GOT3 (cell line): ENCODE data around the gene MAN1A1.

Experiments used
- DNase-seq: peaks from one replicate; lab custom pipeline; 2025; ENCODE audit warnings: mixed read lengths; lab: John Stamatoyannopoulos, UW

The MAN1A1 gene

GRCh38 chr6:119325559-119326265, 23.8 kb downstream of the MAN1A1 start:
- no peak for DNase-seq

GRCh38 chr6:119324718-119325117, 24.8 kb downstream of the MAN1A1 start:
- no peak for DNase-seq

- no peak for DNase-seq
These were observed 25.6 kb downstream of the MAN1A1 start for GRCh38 chr6:119323931-119324330.

- no peak for DNase-seq
These were observed 26.1 kb downstream of the MAN1A1 start for GRCh38 chr6:119323478-119323877.

- no peak for DNase-seq
These were observed 26.7 kb downstream of the MAN1A1 start for GRCh38 chr6:119322715-119323350.

- DNase-seq, result no peak
These were observed 27.5 kb downstream of the MAN1A1 start for GRCh38 chr6:119322034-119322433.

- DNase-seq, result no peak
These were observed 29.9 kb downstream of the MAN1A1 start for GRCh38 chr6:119319694-119320093.

- no peak for DNase-seq
These were observed 30.8 kb downstream of the MAN1A1 start for GRCh38 chr6:119318730-119319129.

GRCh38 chr6:119318176-119318575, 31.4 kb downstream of the MAN1A1 start:
- no peak for DNase-seq

DNA sequence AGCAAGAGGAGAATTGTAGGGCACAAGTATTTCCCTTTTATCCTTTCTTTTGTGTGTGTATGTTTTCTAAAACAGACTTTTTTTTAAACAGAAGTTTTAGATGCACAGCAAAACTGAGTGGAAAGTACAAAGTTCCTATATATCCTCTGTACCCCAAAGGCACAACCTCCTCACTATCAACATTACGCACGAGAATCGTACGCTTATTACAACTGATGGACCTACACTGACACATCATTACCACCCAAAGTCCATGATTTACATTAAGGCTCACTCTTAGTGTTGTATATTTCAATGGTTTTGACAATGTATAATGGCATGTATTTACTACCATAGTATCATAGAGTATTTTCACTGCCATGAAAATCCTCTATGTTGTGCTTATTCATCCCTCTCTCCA, 32.6 kb downstream of the MAN1A1 start:
- no peak for DNase-seq

- DNase-seq, result no peak
These were observed 34.7 kb downstream of the MAN1A1 start for GRCh38 chr6:119314885-119315272.

GRCh38 chr6:119313937-119314884, 35.4 kb downstream of the MAN1A1 start:
- DNase-seq, result no peak

DNA sequence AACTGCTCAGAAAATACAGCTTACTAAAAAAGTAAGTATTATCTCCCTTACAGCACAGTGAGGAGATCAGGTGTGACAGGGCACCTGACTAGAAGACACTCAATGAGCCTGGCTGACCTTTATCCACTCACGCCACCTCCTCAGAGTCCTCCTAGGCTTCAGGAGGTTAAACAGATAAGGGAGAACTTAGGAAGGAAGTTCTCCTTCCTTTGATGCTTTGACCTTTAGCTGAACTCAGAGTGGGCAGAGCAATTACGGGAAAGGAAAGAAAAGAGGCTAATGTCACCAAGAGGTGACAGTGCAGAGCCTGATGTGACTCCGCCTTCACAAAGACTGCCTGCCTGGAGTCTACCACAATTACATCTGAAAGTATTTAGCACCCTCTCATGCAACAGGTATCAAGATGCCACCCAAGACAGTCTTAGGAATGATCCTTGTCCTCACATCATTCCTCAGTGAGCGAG, 36.7 kb downstream of the MAN1A1 start:
- no peak for DNase-seq

DNA sequence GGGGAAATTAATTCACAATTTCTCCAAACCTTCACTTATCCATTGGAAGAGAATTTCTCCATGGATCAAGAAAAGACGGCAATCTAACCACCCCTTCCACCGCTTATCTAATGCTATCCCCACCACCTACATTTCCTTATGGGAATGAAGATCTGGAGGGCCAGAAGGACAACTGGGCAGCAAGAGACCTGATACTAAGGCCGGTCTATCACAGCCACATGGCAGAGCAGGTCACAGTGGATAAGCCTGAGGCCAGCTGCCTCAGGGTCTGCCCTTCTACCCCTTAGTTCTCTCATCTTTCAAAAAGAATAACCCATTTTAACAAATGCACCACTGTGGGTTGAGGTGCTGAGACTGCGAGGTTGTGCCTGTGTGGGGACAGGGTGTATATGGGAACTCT, 37.1 kb downstream of the MAN1A1 start:
- no peak for DNase-seq

GRCh38 chr6:119311514-119312142, 37.9 kb downstream of the MAN1A1 start:
- DNase-seq, result no peak

- DNase-seq, result no peak
These were observed 39.0 kb downstream of the MAN1A1 start for GRCh38 chr6:119310486-119311036.

- no peak for DNase-seq
These were observed 40.4 kb downstream of the MAN1A1 start for GRCh38 chr6:119308991-119309657.

DNA sequence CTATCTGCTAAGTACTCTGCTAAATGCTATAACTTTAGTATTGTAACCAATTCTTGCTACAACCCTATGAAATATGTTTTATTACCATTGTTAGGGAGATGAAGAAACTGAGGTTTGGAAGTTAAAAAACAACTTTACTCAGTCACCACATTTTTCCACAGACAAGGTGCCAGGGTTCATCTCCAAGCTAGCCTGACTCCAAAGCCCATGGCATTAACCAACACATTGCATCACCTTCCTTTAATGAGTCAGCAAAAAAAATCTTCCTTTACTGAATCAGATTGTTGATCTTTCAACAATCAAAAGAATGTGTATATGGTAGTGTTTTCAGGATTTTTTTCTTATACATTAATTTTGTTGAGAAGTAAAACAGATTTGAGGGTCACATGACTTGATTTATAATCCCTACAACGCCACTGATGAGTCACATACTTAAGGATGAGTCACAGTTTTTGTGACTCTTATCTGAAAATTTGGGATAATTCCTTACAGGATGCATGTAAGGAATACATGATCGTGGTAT, 41.5 kb downstream of the MAN1A1 start:
- no peak for DNase-seq

- no peak for DNase-seq
These were observed 42.5 kb downstream of the MAN1A1 start for GRCh38 chr6:119307056-119307455.

DNA sequence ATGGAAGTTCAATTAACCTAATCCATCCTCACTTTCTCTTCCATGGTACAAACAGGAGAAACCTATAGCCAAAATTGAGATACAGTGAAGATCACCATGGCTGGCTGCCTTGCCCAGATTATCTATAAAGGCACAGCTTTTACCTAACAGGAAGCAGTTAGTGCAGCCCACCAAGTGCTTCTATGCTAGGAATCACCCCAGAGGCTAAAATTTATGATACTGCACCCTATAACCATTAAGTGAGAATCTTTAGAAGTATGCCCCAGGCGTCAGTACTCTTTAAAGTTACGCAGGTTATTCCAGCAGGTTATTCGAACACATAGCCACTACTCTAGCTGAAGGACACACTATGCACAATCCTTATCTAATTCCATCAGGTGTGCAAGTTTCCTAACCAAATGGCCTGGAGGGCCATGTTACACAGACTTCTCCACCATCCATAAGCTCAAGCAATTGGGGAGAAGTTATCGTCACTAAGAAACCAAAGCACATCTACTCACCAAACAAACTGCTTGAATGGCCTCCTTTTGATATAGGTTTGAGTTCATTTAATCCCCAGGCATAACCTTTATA, 43.1 kb downstream of the MAN1A1 start:
- no peak for DNase-seq
